ENCODE data around the gene ZNF407.
"Not testable (repeated sequence)": the region's sequence is repeated elsewhere in the genome, so short reads cannot be mapped to it uniquely, and the experiment has no call there.

ZNF407 gene

DNA sequence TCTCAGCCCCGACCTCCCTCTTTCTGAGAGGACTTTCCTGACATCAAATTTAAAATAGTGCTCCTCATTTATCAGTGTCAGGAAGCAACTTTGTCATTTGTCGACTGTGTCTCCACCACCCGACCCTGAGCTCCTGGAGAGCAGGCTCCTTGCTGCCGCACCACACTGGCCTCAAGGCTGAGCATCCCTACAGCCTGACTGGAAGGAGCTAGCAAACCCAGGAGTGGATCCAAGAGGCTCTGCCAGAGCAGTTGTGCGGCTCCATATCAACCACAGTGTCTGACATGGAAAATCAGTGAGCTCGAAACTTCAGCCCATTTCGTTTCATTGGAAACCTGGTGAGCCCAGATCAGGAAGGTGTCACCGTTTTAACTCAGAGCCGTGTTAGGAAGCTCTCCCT lies 486.1 kb downstream of the ZNF407 start:
- no peak for DNase-seq

DNA sequence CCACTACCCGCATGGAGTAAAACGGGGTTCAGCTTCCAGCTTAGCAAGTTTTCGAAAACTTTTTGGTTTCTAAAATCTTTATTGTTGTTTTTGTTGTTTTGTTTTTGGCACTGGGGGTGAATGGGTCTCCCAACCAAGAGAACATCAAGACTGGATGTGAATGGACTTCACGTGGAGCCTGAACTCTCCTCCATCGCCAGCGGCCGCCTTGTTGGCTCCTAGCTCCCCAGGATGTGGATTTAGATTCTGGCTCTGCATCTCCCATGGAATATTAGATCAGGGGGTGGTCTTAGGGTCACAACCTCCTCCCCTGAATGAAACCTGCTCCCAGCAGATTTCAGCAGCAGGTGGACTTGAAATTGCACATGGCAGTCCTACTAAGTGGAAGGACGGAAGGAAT lies 488.0 kb downstream of the ZNF407 start:
- not testable (repeated sequence) for DNase-seq

DNA sequence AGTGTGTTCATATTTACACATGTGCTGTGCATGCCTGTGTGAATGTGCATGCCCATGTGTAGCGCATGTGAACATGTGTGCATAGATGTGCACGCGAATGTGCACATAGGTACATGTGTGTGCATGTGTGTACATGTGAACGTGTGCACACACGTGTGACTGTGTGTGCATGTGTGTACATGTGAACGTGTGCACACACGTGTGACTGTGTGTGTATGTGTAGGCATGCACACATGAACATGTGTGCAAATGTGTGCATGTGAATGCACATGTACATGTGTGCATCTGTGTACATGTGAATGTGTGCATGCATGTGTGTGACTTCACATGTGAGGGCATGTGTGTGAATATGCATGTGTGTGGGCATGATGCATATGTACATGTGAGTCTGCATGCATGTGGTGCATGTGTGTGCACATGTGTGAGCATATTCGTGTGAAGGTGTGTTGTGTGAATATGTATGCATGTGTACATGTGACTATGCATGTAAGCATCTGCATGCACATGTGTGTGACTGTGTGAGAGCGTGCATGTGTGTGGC lies 488.9 kb downstream of the ZNF407 start:
- no peak for DNase-seq

DNA sequence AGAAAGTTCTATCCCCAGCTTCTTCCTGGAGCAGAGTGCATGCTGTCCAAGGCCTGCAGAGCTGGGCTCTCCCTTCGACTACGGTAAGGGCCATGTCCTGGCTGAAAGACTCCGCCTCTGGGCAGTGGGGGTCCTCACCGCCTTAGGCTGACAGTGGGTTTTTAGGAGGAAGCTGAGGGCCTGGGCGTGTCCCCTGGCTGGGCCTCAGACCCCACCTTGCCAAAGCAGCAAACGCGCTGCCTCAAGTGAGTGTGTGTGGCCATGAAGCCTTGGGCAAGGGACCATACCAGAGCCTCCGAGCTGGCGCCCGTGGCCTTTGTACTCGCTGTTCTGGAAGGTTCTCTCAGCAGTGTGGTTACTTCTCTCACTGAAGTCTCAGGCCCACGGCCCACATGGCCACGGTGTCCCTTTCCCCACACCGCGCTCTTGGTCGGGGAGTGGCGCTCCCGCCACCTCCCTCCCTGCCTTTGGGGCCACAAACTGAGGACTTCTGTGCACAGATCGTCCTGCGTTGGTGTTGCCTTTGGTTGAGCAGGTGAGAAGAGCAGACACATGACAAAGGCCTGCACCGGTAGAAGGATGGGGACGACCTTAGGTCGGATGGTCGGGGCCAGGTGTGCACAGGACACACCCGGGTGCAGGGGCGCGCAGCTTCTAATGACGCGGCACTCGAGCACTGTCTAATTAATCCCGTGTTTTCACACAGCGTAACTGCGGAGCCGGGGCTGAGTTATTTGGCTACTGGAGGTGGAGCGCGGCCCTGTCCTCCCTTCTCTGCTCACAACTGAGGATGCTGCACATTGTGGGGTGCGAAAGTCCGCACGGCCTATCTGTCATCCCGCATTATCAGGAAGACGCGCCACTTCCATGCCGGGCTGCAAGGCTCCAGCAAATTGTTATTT lies 489.7 kb downstream of the ZNF407 start:
- DNase-seq: no peak

DNA sequence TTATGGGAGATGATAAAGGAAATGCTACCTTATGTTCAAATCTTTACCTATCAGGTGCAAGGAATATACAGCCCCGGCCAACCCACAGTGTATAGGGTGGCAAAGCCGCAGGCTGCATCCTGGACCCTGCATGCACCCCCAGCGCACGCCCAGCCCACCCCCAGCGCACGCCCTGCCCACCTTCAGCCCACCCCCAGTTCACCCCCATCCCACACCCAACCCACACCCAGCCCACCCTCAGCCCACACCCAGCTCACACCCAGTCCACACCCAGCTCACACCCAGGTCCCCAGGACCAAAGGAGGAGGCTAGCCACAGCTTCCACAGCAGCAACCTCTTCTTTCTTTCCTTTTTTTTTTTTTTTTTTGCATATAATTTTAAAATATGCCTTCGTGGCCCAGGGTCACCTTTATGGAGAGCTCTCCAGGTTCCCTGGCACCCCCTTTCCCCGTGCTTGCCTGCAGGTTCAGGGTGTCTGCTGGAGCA lies 490.4 kb downstream of the ZNF407 start:
- no peak for DNase-seq

DNA sequence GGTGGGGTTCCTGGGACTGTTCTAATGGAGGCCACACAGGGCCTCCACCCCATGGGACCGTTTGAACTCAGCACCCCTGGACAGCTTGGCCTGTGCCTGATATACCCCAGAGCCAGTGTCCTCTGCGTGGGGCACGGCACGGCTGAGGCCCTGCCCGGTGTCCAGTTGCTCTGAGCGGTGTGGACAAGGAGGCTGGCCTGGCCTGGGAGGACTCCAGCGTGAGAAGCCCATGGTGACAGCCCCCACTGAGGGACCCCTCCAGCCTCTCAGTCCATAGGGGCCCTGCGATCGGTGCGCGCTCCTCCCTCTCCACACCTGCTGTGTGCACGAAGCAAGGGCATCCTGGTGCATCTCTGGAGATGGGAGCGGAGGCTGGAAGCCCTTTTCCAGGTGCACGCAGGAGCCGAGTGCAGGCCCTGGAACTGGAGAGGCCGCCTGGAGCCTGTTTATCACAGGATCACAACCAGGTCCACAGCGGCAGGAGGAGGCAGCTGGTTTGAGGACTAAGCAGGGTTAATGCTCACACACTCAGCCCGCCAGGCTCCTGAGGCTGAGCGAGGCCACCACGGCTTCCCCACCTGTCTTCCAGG lies 491.0 kb downstream of the ZNF407 start:
- no peak for DNase-seq

DNA sequence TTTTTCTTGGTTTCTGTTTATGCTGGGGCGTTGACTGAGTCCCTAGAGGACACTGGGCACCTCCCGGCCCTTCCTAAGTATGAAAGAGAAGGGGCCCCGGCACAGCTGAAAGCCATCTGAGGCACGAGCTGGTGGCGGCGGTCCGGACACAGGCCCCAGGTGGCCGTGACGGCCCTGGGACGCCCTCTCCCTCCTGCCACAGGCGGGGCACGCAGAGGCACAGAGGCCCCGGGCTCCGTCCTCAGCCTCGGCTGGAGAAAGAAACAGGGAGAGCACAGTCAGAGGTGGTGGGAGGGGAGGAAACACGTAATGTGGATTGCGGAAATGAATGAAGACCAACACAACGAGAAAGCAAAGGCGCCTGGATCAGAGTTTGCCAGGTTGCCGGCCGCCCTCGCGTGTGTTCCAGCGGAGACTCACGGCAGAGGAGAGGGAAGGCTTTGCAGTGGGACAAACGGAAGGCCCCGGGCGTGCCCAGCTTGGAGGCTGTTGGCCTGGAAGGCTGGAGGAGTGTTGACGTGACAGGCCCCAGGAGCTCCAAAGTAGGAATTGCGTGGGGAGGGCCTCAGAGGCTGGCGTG lies 492.2 kb downstream of the ZNF407 start:
- no peak for DNase-seq

DNA sequence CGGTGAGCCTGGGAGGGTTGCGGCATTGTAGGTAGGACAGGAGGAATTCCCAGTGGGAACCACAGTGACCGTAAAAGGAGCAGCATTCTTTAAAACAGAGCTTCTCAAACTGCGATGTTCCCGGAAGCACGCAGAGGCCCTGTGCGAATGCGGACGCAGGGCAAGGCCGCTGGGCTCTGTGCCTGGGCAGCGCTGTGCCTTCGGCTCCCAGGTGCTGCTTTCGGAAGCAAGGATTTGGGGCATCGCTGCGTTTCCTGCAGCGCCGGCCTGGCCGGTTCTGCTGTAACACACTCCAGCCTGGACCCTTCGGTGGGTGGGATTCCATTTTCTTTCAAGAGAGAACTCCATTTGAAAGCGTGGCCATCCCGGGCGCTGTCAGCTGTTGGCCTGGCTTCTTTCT lies 492.7 kb downstream of the ZNF407 start:
- DNase-seq: no peak

DNA sequence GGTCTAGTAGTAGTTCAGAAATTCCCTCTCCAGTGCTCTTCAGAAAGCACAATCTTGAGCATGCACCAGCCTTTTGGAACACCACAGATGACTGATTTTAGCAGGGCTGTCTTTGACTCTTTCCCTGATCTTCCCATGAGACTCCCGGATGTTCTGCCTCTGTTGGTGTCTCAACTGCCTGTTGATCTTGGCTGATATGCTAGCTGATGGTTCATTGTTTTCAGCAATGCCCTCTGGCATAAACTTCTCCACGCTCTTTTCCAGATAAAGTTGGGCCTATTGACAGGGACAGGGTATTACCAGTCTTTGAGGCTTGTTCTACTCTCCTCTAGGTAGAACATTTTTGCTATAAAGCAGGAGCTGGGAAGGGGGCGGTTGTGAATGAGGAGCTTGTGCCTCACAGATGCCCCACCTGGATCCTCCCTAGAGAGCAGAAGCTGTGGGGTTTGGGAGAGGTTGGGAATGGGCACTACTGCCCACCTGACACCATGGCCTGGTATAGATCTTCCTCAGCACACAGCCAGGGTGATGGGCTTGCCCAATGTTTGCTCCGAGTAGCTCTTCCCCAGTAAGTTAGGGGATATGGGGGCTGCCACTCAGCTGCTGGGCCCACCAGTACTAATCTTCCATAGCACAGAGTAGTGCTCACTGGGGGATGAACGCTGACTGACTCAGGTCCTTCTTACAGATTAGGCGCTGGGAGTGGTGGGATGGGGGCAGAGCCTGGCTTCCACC lies 500.0 kb downstream of the ZNF407 start:
- no peak for DNase-seq

DNA sequence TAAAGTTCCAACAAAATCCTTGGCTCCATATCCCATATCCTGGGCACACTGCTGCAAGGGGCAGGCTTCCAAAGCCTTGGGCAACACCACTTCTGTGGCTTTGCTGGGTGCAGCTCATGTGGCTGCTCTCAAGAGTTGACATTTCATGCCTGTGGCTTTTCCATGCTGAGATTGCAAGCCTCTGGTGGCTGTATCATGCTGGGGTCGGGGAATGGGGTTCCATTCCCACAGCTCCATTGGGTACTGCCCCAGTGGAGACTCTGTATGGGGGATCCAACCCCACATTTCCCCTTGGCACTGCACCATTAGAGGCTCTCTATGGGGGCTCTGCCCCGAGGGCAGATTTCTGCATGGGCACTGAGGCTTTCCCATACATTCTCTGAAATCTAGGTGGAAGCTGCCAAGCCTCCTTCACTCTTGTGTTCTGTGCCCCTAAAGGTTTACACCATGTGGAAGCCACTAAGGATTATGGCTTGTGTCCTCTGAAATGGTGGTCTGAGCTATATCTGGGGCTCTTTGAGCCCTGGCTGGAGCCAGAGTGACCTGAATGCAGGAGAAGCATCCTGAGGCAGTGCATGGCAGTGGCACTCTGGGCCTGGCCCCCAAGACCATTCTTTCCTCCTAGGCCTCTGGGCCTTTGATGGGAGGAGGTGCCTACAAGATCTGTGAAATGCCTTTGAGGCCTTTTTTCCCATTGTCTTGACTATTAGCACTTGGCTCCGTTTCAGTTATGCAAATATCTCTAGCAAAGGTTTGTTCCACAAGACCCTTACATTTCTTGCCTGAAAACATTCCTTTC lies 503.4 kb downstream of the ZNF407 start:
- no peak for DNase-seq

DNA sequence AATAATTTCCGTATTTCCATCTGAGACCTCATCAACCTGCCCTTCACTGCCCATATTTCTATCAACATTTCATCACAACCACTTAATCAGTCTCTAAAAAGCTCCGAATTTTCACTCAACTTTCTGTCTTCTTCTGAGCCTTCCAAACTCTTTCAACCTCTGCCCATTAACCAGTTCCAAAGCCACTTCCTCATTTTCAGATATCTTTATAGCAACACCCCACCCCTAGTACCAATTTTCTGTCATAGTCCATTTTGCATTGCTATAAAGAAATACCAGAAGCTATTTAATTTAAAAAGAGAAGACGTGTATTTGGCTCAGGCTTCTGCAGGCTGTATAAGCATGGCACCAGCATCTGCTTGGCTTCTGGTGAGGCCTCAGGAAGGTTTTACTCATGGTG lies 504.2 kb downstream of the ZNF407 start:
- DNase-seq: no peak

DNA sequence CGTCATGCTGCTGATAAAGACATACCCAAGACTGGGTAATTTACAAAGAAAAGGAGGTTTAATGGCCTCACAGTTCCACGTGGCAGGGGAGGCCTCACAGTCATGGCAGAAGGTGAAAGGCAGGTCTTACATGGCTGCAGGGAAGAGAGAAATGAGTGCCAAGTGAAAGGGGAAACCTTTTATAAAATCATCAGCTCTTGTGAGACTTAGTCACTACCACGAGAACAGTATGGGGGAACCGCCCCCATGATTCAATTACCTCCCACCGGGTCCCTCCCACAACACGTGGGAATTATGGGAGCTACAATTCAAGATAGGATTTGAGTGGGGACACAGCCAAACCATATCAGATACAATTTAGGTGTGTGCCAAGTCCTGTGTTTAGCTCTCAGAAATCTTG lies 506.4 kb downstream of the ZNF407 start:
- DNase-seq: not testable (repeated sequence)

DNA sequence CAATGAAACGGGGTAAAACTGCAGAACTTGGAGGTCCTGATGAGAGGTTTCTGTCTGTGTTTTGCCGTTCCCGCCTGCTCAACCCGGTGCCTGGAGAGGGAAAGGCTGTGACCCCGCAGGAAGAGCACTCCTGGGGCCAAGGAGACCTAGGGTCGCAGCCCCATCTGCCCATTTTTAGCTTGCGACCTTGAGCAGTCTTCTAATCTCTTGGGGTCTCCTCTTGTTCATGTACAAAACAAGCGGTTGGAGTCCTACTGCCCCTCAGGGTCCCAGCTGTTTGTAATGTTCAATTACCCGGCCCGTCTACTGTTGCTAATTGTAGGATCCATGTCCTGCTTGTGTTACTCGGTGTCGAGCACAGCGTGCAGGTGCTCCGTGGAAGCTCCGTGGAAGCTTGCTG lies 506.8 kb downstream of the ZNF407 start:
- no peak for DNase-seq

DNA sequence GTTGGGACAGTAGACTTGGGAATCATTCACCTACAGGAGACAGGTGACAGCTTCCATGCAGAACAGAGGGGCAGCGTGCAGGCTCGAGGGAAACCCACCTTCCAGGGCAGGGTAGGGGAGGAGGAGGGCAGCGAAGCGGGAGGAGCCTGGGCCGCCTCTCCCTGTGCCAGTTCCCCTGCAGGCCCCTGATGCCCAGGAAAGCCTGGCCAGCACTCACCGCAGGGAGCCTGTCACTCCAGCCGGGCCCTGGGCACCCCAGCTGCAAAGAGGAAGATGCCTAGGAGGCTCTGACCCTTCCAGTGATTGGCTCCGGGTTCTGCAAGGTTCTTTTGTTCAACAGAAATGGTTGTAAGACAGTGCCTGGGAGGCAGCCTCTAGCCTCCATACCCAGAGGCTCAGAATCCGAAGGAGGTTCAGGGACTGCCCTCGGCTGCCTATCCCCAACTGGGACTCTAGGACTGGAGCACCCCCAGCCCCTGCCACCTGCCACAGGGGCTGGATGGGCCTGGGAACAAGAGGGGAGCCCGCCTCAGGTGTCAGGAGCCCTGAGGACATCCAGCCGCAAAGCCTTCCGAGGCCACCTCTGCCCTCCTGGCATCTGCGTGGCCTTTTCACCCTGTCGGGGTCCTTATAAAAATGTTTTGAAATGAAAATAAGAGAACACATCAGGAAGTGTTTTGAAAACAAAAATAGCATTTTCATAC lies 508.0 kb downstream of the ZNF407 start:
- DNase-seq: no peak

DNA sequence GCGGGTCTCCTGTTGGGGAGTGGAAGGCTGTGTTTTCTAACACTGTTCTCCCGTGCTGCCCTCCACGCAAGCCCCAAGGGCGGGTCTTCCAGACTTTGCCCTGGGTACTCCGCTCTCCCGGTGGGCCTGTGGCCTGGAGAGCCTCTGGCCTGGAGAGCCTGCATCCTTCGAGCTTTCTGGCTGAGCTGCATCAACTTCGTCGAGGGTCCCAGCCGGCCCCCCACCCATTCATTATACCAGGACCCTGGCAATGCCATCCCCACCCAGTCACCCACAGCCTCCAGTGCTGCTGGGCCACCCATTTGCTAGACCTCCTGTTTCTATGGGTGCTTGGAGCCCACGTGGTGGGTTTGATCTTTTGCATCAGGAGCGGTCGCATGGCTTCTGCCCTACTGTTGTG lies 509.1 kb downstream of the ZNF407 start:
- no peak for DNase-seq

DNA sequence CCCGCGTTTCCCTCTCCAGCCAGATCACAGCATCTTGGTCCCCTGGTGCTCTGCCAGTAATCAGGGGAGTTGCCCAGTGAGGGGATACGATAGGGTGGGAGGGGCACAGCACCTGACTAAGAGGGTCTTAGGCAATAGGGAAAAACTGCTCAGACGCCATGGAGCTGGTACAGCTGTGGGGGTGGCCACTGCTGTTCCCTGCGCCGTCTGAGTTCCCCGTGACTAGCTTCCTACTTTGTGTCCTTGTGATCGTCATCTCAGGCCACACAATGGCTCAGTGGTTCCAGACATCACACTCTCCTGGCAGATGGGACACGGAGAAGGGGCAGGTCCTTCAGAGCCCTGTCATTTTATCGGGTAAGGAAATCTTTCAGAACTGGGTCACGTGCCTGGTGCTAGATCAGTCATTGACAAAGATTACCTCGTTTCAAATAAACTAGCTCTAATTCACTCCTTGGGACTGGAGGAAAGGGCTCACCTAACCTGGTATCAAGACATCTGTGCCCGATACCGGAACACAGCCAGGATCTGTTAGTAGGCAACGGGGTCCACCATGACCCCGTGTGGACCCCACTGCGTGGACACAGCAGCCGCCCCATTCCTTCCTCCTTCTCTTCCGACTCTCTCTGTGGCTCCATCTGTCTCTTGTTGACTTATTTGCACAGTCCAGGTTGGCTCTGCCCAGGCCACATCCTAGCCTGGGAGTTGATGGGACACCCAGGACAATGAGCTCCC lies 509.7 kb downstream of the ZNF407 start:
- no peak for DNase-seq

DNA sequence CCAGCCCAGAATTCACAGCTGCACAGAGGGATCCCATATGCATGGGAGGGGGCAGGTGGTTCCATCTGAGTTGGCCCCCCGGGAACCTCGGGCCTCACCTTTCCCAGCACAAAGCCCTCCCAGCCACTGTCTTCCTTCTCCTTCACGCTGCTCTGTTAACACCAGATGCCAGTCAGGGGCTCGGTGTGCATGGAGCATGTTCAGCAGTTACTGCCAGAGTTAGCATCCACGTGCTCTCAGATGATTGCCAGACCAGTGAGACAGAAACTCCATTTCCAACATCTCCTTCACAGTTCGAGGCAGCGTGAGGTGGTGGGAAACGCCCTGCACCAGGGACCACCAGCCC lies 510.2 kb downstream of the ZNF407 start:
- no peak for DNase-seq

DNA sequence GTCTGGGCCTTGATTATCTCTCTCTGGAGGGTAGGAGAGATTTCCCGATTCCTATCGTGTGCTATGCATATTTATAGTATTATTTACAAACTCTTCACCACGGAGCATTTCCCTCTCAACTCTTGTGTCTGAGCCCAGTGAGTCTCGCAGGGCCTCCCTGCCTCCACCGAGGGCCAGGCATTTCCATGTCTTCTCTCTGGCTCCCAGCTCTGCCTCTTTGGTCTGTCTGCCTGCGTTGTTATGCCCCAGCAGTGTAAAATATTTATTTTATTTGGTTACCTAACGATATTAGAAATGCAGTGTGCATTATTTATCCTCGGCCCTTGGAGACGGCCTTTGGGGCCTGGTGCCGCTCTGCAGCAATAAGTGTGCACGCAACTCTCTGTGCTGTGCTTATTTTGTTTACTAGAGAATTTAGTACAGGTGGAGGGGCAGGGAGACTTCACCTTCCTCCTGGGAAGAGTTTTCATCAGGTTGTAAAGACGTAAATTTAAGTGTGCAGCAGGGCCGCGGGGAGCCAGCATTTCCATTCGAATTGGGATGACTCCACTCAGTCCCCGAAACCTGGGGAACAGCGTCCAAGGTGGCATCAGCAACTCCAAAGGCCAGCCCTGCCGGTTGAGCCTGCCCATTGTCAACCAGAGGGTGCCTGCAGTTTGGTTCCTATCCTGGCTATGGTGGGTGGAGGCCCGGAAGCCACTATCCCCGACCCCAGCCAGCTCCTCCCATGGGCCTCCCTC lies 511.1 kb downstream of the ZNF407 start:
- DNase-seq: no peak

DNA sequence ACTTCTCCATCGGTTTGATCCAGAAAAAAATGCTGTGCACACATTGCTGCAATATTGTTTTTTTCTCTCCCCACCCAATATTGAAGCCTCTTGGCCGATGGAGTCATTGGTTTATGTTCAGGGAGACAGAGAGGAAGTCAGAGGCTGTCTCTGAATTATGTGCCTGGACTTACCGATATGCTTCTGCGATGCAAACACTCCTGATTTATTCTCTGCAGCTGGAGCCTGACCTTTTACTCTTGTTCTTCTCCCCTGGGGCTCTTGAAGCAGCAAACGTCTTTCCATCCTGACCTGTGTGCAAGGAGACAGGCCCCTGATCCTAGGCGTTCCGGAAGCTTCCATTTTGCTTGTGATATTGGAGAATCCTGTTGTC lies 511.6 kb downstream of the ZNF407 start:
- DNase-seq: no peak

DNA sequence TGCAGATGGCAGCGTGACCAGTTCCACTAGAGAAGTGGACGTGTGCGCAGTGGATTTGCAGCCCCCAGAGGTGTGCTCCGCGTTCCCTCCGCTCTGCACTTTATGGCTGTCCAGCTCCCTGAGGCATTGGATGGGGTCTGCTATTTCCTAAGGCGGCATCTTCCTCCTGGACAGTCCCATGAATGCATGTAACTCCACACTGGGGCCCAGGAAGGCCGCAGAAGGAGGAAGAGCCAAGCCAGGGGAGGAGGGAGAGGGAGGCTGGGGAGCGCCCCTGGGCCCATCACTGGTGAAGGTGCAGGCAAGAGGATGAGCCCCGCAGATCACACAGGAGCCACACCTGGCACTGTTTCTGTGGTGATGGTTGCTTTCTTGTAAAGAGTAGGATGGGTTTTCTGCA lies 512.1 kb downstream of the ZNF407 start:
- DNase-seq: no peak

Measured in NCI-H1105 (cell line).